Muscle of leg (tissue), 11 donors: ENCODE results near the gene FARP1. TPM values are rescaled to one million over a fixed set of nuclear protein-coding genes. Genes with fewer than 3 reads are reported as not detected.

Source experiments
- DNase-seq: peaks from one replicate; pipeline ENCODE4 v3.0.0; 2013
- H3K27ac ChIP-seq: one replicate; pipeline ENCODE4 v1.5.1; 2013; ENCODE audit warnings: mild to moderate bottlenecking, low read length, control low read depth
- H3K27me3 ChIP-seq: one replicate; pipeline ENCODE4 v1.6.1; 2013; ENCODE audit warnings: low read length; ENCODE audit not compliant: control insufficient read depth, insufficient read depth
- H3K36me3 ChIP-seq: one replicate; pipeline ENCODE4 v1.6.1; 2013; ENCODE audit warnings: low read length; ENCODE audit not compliant: control insufficient read depth, insufficient read depth
- H3K4me1 ChIP-seq: one replicate; pipeline ENCODE4 v1.6.1; 2013; ENCODE audit warnings: low read length; ENCODE audit not compliant: control insufficient read depth, insufficient read depth
- H3K4me3 ChIP-seq: one replicate; pipeline ENCODE4 v1.5.1; 2013; ENCODE audit warnings: low read length, control low read depth
- H3K9me3 ChIP-seq: replicated peaks from 2 replicates; pipeline ENCODE4 v1.6.1; 2013; ENCODE audit warnings: low read depth, low read length; ENCODE audit not compliant: control insufficient read depth
- WGBS: methylation state at CpG from one replicate; pipeline ENCODE4 v1.1.5; 2013; ENCODE audit warnings: missing lambda C conversion rate; ENCODE audit not compliant: insufficient coverage; 5-methylcytosine and 5-hydroxymethylcytosine counted together
- polyA plus RNA-seq, 8 donors: library from polyadenylated mRNA; unstranded; fragments of 120-200 nt; gene quantifications; one replicate each; pipeline versions ENCODE4 v1.2.1 to v1.2.3, GENCODE V29; 2013; ENCODE audit warnings: inconsistent platforms in 1 of 8, low replicate concordance in 1 of 8; ENCODE audit not compliant: insufficient read length in 8 of 8, insufficient read depth in 1 of 8
- total RNA-seq: library from RNA; stranded (reverse); fragments of 120-200 nt; gene quantifications from one replicate; pipeline ENCODE4 v1.2.4, GENCODE V29; 2013

Gene FARP1
- total and polyA plus RNA-seq, 9 donors = 37.8 to 90.7 (median 74.3) TPM

GRCh38 chr13:98150832-98151479, 8.1 kb downstream of the FARP1 start:
- no peaks in the 10 kb centered on the region for H3K27me3 ChIP-seq
- H3K4me3 ChIP-seq = no peak overlapping the region
- H3K27ac ChIP-seq = no peak overlapping the region
- no peaks in the 10 kb centered on the region for H3K36me3 ChIP-seq
- H3K9me3 ChIP-seq = no peaks in the 10 kb centered on the region
- WGBS = 89% methylated on average over 2 of the region's 8 CpGs
- no peak for DNase-seq
- H3K4me1 ChIP-seq = peaks cover 6% of the 10 kb centered on the region

- Histone ChIP-seq H3K27ac (no peak overlapping the region), H3K4me3 (no peak overlapping the region), H3K4me1 (peaks cover 14% of the 10 kb centered on the region), H3K27me3 (no peaks in the 10 kb centered on the region), H3K36me3 (no peaks in the 10 kb centered on the region), H3K9me3 (no peaks in the 10 kb centered on the region)
- WGBS = 67% methylated on average over 2 of the region's 5 CpGs
- peak; percentile 56 for DNase-seq
Measured at GRCh38 chr13:98155475-98156109, 12.7 kb downstream of the FARP1 start.

- WGBS = no CpG with 5 or more reads among the region's 2 CpGs
- H3K9me3 ChIP-seq = no peaks in the 10 kb centered on the region
Measured at GRCh38 chr13:98156259-98156658, 13.4 kb downstream of the FARP1 start.

GRCh38 chr13:98157188-98157587, 14.3 kb downstream of the FARP1 start:
- Histone ChIP-seq H3K9me3 (no peaks in the 10 kb centered on the region), H3K27me3 (no peaks in the 10 kb centered on the region), H3K4me3 (no peak overlapping the region), H3K36me3 (no peaks in the 10 kb centered on the region), H3K27ac (no peak overlapping the region), H3K4me1 (peaks cover 14% of the 10 kb centered on the region)
- DNase-seq = no peak
- 67% methylated on average over 3 of the region's 7 CpGs for WGBS

More at GRCh38 chr13:98156259-98156658, 13.4 kb downstream of the FARP1 start:
- Histone ChIP-seq H3K27ac (no peak overlapping the region), H3K36me3 (no peaks in the 10 kb centered on the region), H3K4me3 (no peak overlapping the region), H3K4me1 (peaks cover 14% of the 10 kb centered on the region), H3K27me3 (no peaks in the 10 kb centered on the region)
- no peak for DNase-seq

GRCh38 chr13:98157609-98158008, 14.7 kb downstream of the FARP1 start:
- H3K36me3 ChIP-seq = no peaks in the 10 kb centered on the region
- no peaks in the 10 kb centered on the region for H3K27me3 ChIP-seq
- H3K9me3 ChIP-seq = no peaks in the 10 kb centered on the region
- H3K4me1 ChIP-seq = peaks cover 14% of the 10 kb centered on the region
- no CpG with 5 or more reads among the region's 1 CpG for WGBS
- no peak overlapping the region for H3K4me3 ChIP-seq
- DNase-seq = no peak
- H3K27ac ChIP-seq = no peak overlapping the region

GRCh38 chr13:98158172-98158899, 15.4 kb downstream of the FARP1 start:
- Histone ChIP-seq H3K36me3 (no peaks in the 10 kb centered on the region), H3K27me3 (no peaks in the 10 kb centered on the region), H3K4me1 (peaks cover 14% of the 10 kb centered on the region), H3K27ac (no peak overlapping the region), H3K9me3 (no peaks in the 10 kb centered on the region), H3K4me3 (no peak overlapping the region)
- 83% methylated on average over 3 of the region's 5 CpGs for WGBS
- peak; percentile 69 for DNase-seq

GRCh38 chr13:98162935-98163334, 20.0 kb downstream of the FARP1 start:
- Histone ChIP-seq H3K27me3 (no peaks in the 10 kb centered on the region), H3K27ac (no peak overlapping the region), H3K36me3 (no peaks in the 10 kb centered on the region), H3K4me3 (no peak overlapping the region), H3K4me1 (peaks cover 6% of the 10 kb centered on the region), H3K9me3 (no peaks in the 10 kb centered on the region)
- 100% methylated on average over 3 of the region's 5 CpGs for WGBS
- DNase-seq = no peak

- H3K4me3 ChIP-seq = no peak overlapping the region
- no peaks in the 10 kb centered on the region for H3K27me3 ChIP-seq
- no CpG with 5 or more reads among the region's 3 CpGs for WGBS
- peaks cover 25% of the 10 kb centered on the region for H3K4me1 ChIP-seq
- no peak for DNase-seq
- H3K27ac ChIP-seq = no peak overlapping the region
- no peaks in the 10 kb centered on the region for H3K36me3 ChIP-seq
- no peaks in the 10 kb centered on the region for H3K9me3 ChIP-seq
Measured at GRCh38 chr13:98169331-98169730, 26.4 kb downstream of the FARP1 start.

- DNase-seq = peak; percentile 53
- Histone ChIP-seq H3K4me1 (peaks cover 28% of the 10 kb centered on the region), H3K27ac (peak overlapping the region; percentile 48), H3K4me3 (no peak overlapping the region), H3K27me3 (no peaks in the 10 kb centered on the region), H3K36me3 (peaks cover under 1% of the 10 kb centered on the region), H3K9me3 (no peaks in the 10 kb centered on the region)
- 14% methylated on average over 12 of the region's 14 CpGs for WGBS
Measured at GRCh38 chr13:98171900-98172589, 29.2 kb downstream of the FARP1 start.
